ENCODE results near the gene TSPAN7. TPM values are rescaled to one million over a fixed set of nuclear protein-coding genes. Genes with fewer than 3 reads are reported as not detected.

TSPAN7 gene
- total and polyA plus RNA-seq, 2 experiments from 2014 or later: 12.4 to 17.2 TPM

GRCh38 chrX:38651625-38652601 is 90.6 kb downstream of the TSPAN7 start:
- H3K79me2 ChIP-seq: no peaks in the 10 kb centered on the region
- DNase-seq (ENCODE audit: low spot score): no peak
- H3K27me3 ChIP-seq: no peaks in the 10 kb centered on the region
- H3K9me2 ChIP-seq (replicated peaks; ENCODE audit: insufficient read depth): no peaks in the 10 kb centered on the region
- TF ChIP-seq EZH2phosphoT487 (IDR thresholded peaks at IDR 0.05; ENCODE audit: low read depth, severe bottlenecking, unreplicated experiment): no peak
- H3K9me3 ChIP-seq (ENCODE audit: low read depth): no peaks in the 10 kb centered on the region
- H3K4me1 ChIP-seq (ENCODE audit: insufficient read depth): no peaks in the 10 kb centered on the region
- H3K4me3 ChIP-seq: no peak overlapping the region
- H4K20me1 ChIP-seq (ENCODE audit: insufficient read depth, poor library complexity, severe bottlenecking): no peaks in the 10 kb centered on the region
- H2AFZ ChIP-seq: no peak overlapping the region
- no peak overlapping the region for H3K27ac ChIP-seq
- H3K4me2 ChIP-seq: no peak overlapping the region
- WGBS (ENCODE audit: low lambda C conversion rate, missing lambda C conversion rate): 86% methylated on average over 2 of the region's 2 CpGs
- H3K36me3 ChIP-seq (replicated peaks; ENCODE audit: insufficient read depth, low read depth): no peaks in the 10 kb centered on the region

GRCh38 chrX:38652934-38653442 is 91.6 kb downstream of the TSPAN7 start:
- H3K4me3 ChIP-seq: no peak overlapping the region
- H3K79me2 ChIP-seq: no peaks in the 10 kb centered on the region
- DNase-seq (ENCODE audit: low spot score): no peak
- no peaks in the 10 kb centered on the region for H3K4me1 ChIP-seq (ENCODE audit: insufficient read depth)
- TF ChIP-seq CTCF (IDR thresholded peaks at IDR 0.05; ENCODE audit: poor library complexity): no peak
- no peak for TF ChIP-seq EZH2phosphoT487 (IDR thresholded peaks at IDR 0.05; ENCODE audit: low read depth, severe bottlenecking, unreplicated experiment)
- TF ChIP-seq EZH2 (IDR thresholded peaks at IDR 0.05; ENCODE audit: borderline replicate concordance): no peak
- H3K36me3 ChIP-seq (replicated peaks; ENCODE audit: insufficient read depth, low read depth): no peaks in the 10 kb centered on the region
- H3K9me2 ChIP-seq (replicated peaks; ENCODE audit: insufficient read depth): no peaks in the 10 kb centered on the region
- no peak overlapping the region for H3K4me2 ChIP-seq
- 83% methylated on average over 13 of the region's 13 CpGs for WGBS (ENCODE audit: low lambda C conversion rate, missing lambda C conversion rate)
- no peaks in the 10 kb centered on the region for H3K9me3 ChIP-seq (ENCODE audit: low read depth)
- H2AFZ ChIP-seq: no peak overlapping the region
- H4K20me1 ChIP-seq (ENCODE audit: insufficient read depth, poor library complexity, severe bottlenecking): no peaks in the 10 kb centered on the region
- H3K27ac ChIP-seq: no peak overlapping the region
- no peaks in the 10 kb centered on the region for H3K27me3 ChIP-seq

- peak; percentile 35 for DNase-seq (ENCODE audit: low spot score)
- Histone ChIP-seq H3K9me3 (ENCODE audit: low read depth) (no peaks in the 10 kb centered on the region), H4K20me1 (ENCODE audit: insufficient read depth, poor library complexity, severe bottlenecking) (no peaks in the 10 kb centered on the region), H3K79me2 (no peaks in the 10 kb centered on the region), H3K27me3 (no peaks in the 10 kb centered on the region), H3K27ac (no peak overlapping the region), H3K36me3 (replicated peaks; ENCODE audit: insufficient read depth, low read depth) (no peaks in the 10 kb centered on the region), H3K4me2 (no peak overlapping the region), H3K4me3 (no peak overlapping the region), H3K9me2 (replicated peaks; ENCODE audit: insufficient read depth) (no peaks in the 10 kb centered on the region), H3K4me1 (ENCODE audit: insufficient read depth) (peaks cover 5% of the 10 kb centered on the region), H2AFZ (no peak overlapping the region)
- TF ChIP-seq EZH2phosphoT487 (IDR thresholded peaks at IDR 0.05; ENCODE audit: low read depth, severe bottlenecking, unreplicated experiment): no peak
- peak; percentile 48 for TF ChIP-seq CTCF (IDR thresholded peaks at IDR 0.05; ENCODE audit: poor library complexity)
- WGBS (ENCODE audit: low lambda C conversion rate, missing lambda C conversion rate): 76% methylated on average over 1 of the region's 1 CpG
Measured at GRCh38 chrX:38654302-38654701, 93.0 kb downstream of the TSPAN7 start.

- WGBS (ENCODE audit: low lambda C conversion rate, missing lambda C conversion rate): 73% methylated on average over 4 of the region's 4 CpGs
- H3K27ac ChIP-seq: no peak overlapping the region
- H3K9me3 ChIP-seq (ENCODE audit: low read depth): no peaks in the 10 kb centered on the region
- TF ChIP-seq EZH2 (IDR thresholded peaks at IDR 0.05; ENCODE audit: borderline replicate concordance): no peak
- TF ChIP-seq CTCF (IDR thresholded peaks at IDR 0.05; ENCODE audit: poor library complexity): no peak
- no peak for TF ChIP-seq EZH2phosphoT487 (IDR thresholded peaks at IDR 0.05; ENCODE audit: low read depth, severe bottlenecking, unreplicated experiment)
- no peaks in the 10 kb centered on the region for H3K27me3 ChIP-seq
- no peaks in the 10 kb centered on the region for H4K20me1 ChIP-seq (ENCODE audit: insufficient read depth, poor library complexity, severe bottlenecking)
- no peak for DNase-seq (ENCODE audit: low spot score)
- H3K4me3 ChIP-seq: no peak overlapping the region
- H2AFZ ChIP-seq: no peak overlapping the region
- no peak overlapping the region for H3K4me2 ChIP-seq
- peaks cover 6% of the 10 kb centered on the region for H3K4me1 ChIP-seq (ENCODE audit: insufficient read depth)
- H3K9me2 ChIP-seq (replicated peaks; ENCODE audit: insufficient read depth): no peaks in the 10 kb centered on the region
- no peaks in the 10 kb centered on the region for H3K36me3 ChIP-seq (replicated peaks; ENCODE audit: insufficient read depth, low read depth)
- no peaks in the 10 kb centered on the region for H3K79me2 ChIP-seq
Measured at GRCh38 chrX:38656350-38656915, 95.1 kb downstream of the TSPAN7 start.
